A549 (cell line): Measurements from ENCODE around the gene SLC43A1. TPM values are rescaled to one million over a fixed set of nuclear protein-coding genes. Genes with fewer than 3 reads are reported as not detected.
A peak's percentile ranks its signal among the peaks of the same experiment; 100 is the strongest.

Experiments
- ATAC-seq, 2 experiments: fragments of 200-7000 bp in 1 of 2; fragments of >200 bp in 1 of 2; cut with Nextera tagmentation in 1 of 2; cut with Tn5 transposase in 1 of 2; 3 replicates each; pipeline versions ENCODE4 v1.8.0 to v1.9.1; 2018 to 2020; ENCODE audit warnings: mild to moderate bottlenecking in 1 of 2, moderate library complexity in 1 of 2
- CTCF ChIA-PET: fragments of 300-600 bp; sonication (Branson Sonifier 250); formaldehyde crosslinking; extraction: SDS; loops from one replicate; lab custom pipeline; 2021; ENCODE audit warnings: antibody characterized with exemption, inconsistent platforms; lab: Yijun Ruan, JAX
- POLR2A ChIA-PET: fragments of 350-600 bp; formaldehyde crosslinking; extraction: SDS; loops from one replicate; lab custom pipeline; 2021; ENCODE audit warnings: antibody characterized with exemption, inconsistent platforms; lab: Yijun Ruan, JAX
- DNase-seq, 2 experiments: peaks; one replicate each; pipeline versions ENCODE4 v3.0.0 to v3.0.0-alpha.2; 2011 to 2016; ENCODE audit warnings: low read depth in 1 of 2, low spot score in 1 of 2
- FAIRE-seq: peaks from 2 replicates; lab custom pipeline; 2011; peaks lifted over from hg19 to GRCh38; lab: Jason Lieb, UNC
- H3K27ac ChIP-seq, 2 experiments: fragments of >200 bp; sonication (Bioruptor Twin); formaldehyde crosslinking; 3 replicates each; pipeline ENCODE4 v1.5.1; 2016 to 2017
- H3K4me1 ChIP-seq: fragments of >200 bp; sonication (Bioruptor Twin); formaldehyde crosslinking; 3 replicates; pipeline ENCODE4 v1.6.1; 2016
- H3K4me2 ChIP-seq: fragments of >200 bp; sonication (Bioruptor Twin); formaldehyde crosslinking; 3 replicates; pipeline ENCODE4 v1.6.1; 2016
- H3K4me3 ChIP-seq: fragments of >200 bp; sonication (Bioruptor Twin); formaldehyde crosslinking; 3 replicates; pipeline ENCODE4 v1.5.1; 2016
- H3K9me3 ChIP-seq: fragments of >200 bp; sonication (Bioruptor Twin); formaldehyde crosslinking; 3 replicates; pipeline ENCODE4 v1.6.1; 2016
- BHLHE40 ChIP-seq: IDR thresholded peaks from 2 replicates; pipeline ENCODE4 v1.6.1; 2012; ENCODE audit warnings: low read depth, low read length, inconsistent platforms
- CEBPB ChIP-seq, 2 experiments: fragments of >200 bp in 1 of 2; sonication (Bioruptor Twin) in 1 of 2; formaldehyde crosslinking in 1 of 2; IDR thresholded peaks; 2 replicates each; pipeline ENCODE4 v1.6.1; 2012 to 2016
- CHD4 ChIP-seq: fragments of 200-600 bp; sonication (generic); IDR thresholded peaks from 2 replicates; pipeline ENCODE4 v1.6.1; 2016; ENCODE audit warnings: antibody characterized with exemption, mild to moderate bottlenecking, borderline replicate concordance
- CTCF ChIP-seq: fragments of >200 bp; sonication (Bioruptor Twin); formaldehyde crosslinking; IDR thresholded peaks from 3 replicates; pipeline ENCODE4 v1.5.1; 2016
- E2F6 ChIP-seq: IDR thresholded peaks from 2 replicates; pipeline ENCODE4 v1.6.1; 2012; ENCODE audit warnings: low read depth, borderline replicate concordance
- EHF ChIP-seq: fragments of 250-450 bp; sonication (Bioruptor Pico); IDR thresholded peaks from 2 replicates; pipeline ENCODE4 v1.5.0; 2020; ENCODE audit warnings: mild to moderate bottlenecking
- FOSL2 ChIP-seq, 2 experiments: fragments of 450-650 bp in 1 of 2; fragments of >200 bp in 1 of 2; sonication (Bioruptor Twin) in 1 of 2; formaldehyde crosslinking; IDR thresholded peaks; 2 replicates each; pipeline versions ENCODE4 v1.5.0 to v1.6.1; 2016 to 2020; ENCODE audit warnings: mild to moderate bottlenecking in 1 of 2, moderate library complexity in 1 of 2
- HDAC2 ChIP-seq: fragments of 200-600 bp; sonication (generic); IDR thresholded peaks from 2 replicates; pipeline ENCODE4 v1.6.1; 2016
- HES2 ChIP-seq: fragments of >200 bp; sonication (Bioruptor Twin); formaldehyde crosslinking; IDR thresholded peaks from 2 replicates; pipeline ENCODE4 v1.6.1; 2016
- HMGXB4 ChIP-seq: fragments of 250-450 bp; sonication (Bioruptor Pico); IDR thresholded peaks from 2 replicates; pipeline ENCODE4 v1.5.0; 2021; ENCODE audit warnings: mild to moderate bottlenecking, moderate library complexity, borderline replicate concordance
- HOXA7 ChIP-seq: fragments of 250-450 bp; sonication (Bioruptor Pico); IDR thresholded peaks from 2 replicates; pipeline ENCODE4 v1.5.0; 2020; ENCODE audit warnings: mild to moderate bottlenecking, moderate library complexity
- JUN ChIP-seq, 2 experiments: fragments of >200 bp; sonication (Bioruptor Twin); formaldehyde crosslinking; IDR thresholded peaks; 2 replicates in 1 of 2; 3 replicates in 1 of 2; pipeline ENCODE4 v1.6.1; 2016 to 2017
- KDM5A ChIP-seq: fragments of 200-600 bp; sonication (generic); IDR thresholded peaks from 2 replicates; pipeline ENCODE4 v1.6.1; 2016; ENCODE audit warnings: antibody characterized with exemption, mild to moderate bottlenecking
- MAX ChIP-seq: IDR thresholded peaks from 2 replicates; pipeline ENCODE4 v1.6.1; 2012
- MYC ChIP-seq: IDR thresholded peaks from 2 replicates; pipeline ENCODE4 v1.6.1; 2012; ENCODE audit warnings: mild to moderate bottlenecking, inconsistent platforms, low read length, improper control_type of control experiment, borderline replicate concordance
- NFE2L2 ChIP-seq: fragments of 150-350 bp; conservative IDR thresholded peaks from 2 replicates; pipeline ENCODE4 v1.6.1; 2014; ENCODE audit warnings: low read length
- NPAS2 ChIP-seq: fragments of 250-450 bp; sonication (Bioruptor Pico); IDR thresholded peaks from 2 replicates; pipeline ENCODE4 v1.8.0; 2022; ENCODE audit warnings: mild to moderate bottlenecking, moderate library complexity, borderline replicate concordance
- NR3C1 ChIP-seq: fragments of >200 bp; sonication (Bioruptor Twin); formaldehyde crosslinking; IDR thresholded peaks from 3 replicates; pipeline ENCODE4 v1.6.1; 2017
- PHF8 ChIP-seq: fragments of 200-600 bp; sonication (generic); IDR thresholded peaks from 2 replicates; pipeline ENCODE4 v1.6.1; 2016; ENCODE audit warnings: low read depth, mild to moderate bottlenecking, antibody characterized with exemption, moderate library complexity, borderline replicate concordance
- RARB ChIP-seq: fragments of 250-450 bp; sonication (Bioruptor Pico); IDR thresholded peaks from 2 replicates; pipeline ENCODE4 v1.8.0; 2021; ENCODE audit warnings: mild to moderate bottlenecking, moderate library complexity
- REST ChIP-seq: fragments of 200-600 bp; sonication (generic); IDR thresholded peaks from 2 replicates; pipeline ENCODE4 v1.6.1; 2016; ENCODE audit warnings: antibody characterized with exemption, mild to moderate bottlenecking, moderate library complexity
- RFX5 ChIP-seq: fragments of 450-650 bp; IDR thresholded peaks from 2 replicates; pipeline ENCODE4 v1.7.1; 2014; ENCODE audit warnings: antibody characterized with exemption, mild to moderate bottlenecking, moderate library complexity
- SREBF2 ChIP-seq: fragments of 450-650 bp; IDR thresholded peaks from 2 replicates; pipeline ENCODE4 v1.6.1; 2014; ENCODE audit warnings: mild to moderate bottlenecking, moderate library complexity
- TFCP2L1 ChIP-seq: fragments of 250-450 bp; sonication (Bioruptor Pico); IDR thresholded peaks from 2 replicates; pipeline ENCODE4 v1.5.0; 2021; ENCODE audit warnings: mild to moderate bottlenecking
- TP53 ChIP-seq: fragments of 250-450 bp; sonication (Bioruptor Pico); IDR thresholded peaks from 2 replicates; pipeline ENCODE4 v1.5.0; 2021; ENCODE audit warnings: mild to moderate bottlenecking, moderate library complexity
- ZC3H11A ChIP-seq: fragments of 450-650 bp; IDR thresholded peaks from 2 replicates; pipeline ENCODE4 v1.6.1; 2014; ENCODE audit warnings: antibody characterized with exemption, mild to moderate bottlenecking
- WGBS: methylation state at CpG from one replicate; pipeline ENCODE4 v1.1.6; 2017; ENCODE audit errors: missing lambda C conversion rate; 5-methylcytosine and 5-hydroxymethylcytosine counted together
- polyA plus RNA-seq, 4 experiments: library from polyadenylated mRNA; depleted of rRNA in 3 of 4; stranded (reverse); fragments of >200 nt; fragmentation: RNase III in 1 of 4; extraction: RNeasy Plus Mini Kit Qiagen cat#74134 plus additional on column Dnase treatment in 1 of 4; gene quantifications; 2 replicates in 3 of 4; 3 replicates in 1 of 4; pipeline ENCODE4 v1.2.3, GENCODE V29; 2011 to 2017

Gene SLC43A1
- polyA plus RNA-seq, 2 of the 4 experiments (the other 2 are of a cell fraction): 1.0 to 4.6 TPM

GRCh38 chr11:57462597-57462996 is 52.9 kb downstream of the SLC43A1 start:
- Histone ChIP-seq H3K4me1 (peaks cover 23% of the 10 kb centered on the region), H3K9me3 (no peaks in the 10 kb centered on the region), H3K4me2 (peak overlapping the region; percentile 90), H3K4me3 (peak overlapping the region; percentile 74; the same call in 2 of the 3 replicates), H3K27ac (peak overlapping the region in 1 of 2 experiments; percentile 89; a peak in 1 of 6 replicates)
- POLR2A ChIA-PET: no interaction called here
- DNase-seq (no peak), FAIRE-seq (no peak), ATAC-seq (no peak)
- whole genome bisulfite sequencing: 82% methylated on average over 3 of the region's 3 CpGs
- no peak for TF ChIP-seq PHF8
- TF ChIP-seq CEBPB (IDR thresholded peaks at IDR 0.05): no peak
- no peak for TF ChIP-seq REST
- TF ChIP-seq HOXA7 (CRISPR knock-in tag): no peak
- TF ChIP-seq RFX5: no peak
- TF ChIP-seq HES2: no peak
- TF ChIP-seq EHF (CRISPR knock-in tag): no peak
- no peak for TF ChIP-seq E2F6
- no peak for TF ChIP-seq ZC3H11A
- no peak for TF ChIP-seq TFCP2L1
- no peak for TF ChIP-seq NR3C1
- CTCF ChIA-PET: interaction anchor here (1.1 to 11.7 kb wide), 5 partner anchors 10 to 116 kb away, joined by 3 to 228 read pairs (median 5); partner anchors contain the start of gene TIMM10

GRCh38 chr11:57461841-57462489 is 53.5 kb downstream of the SLC43A1 start:
- Histone ChIP-seq H3K27ac (peak overlapping the region in 1 of 2 experiments; percentile 89; a peak in 5 of 6 replicates), H3K9me3 (no peaks in the 10 kb centered on the region), H3K4me3 (peak overlapping the region; percentile 74), H3K4me2 (peak overlapping the region; percentile 90), H3K4me1 (peaks cover 27% of the 10 kb centered on the region)
- CTCF ChIA-PET: interaction anchor here (1.1 to 11.7 kb wide), 5 partner anchors 11 to 115 kb away, joined by 3 to 228 read pairs (median 5); partner anchors contain the start of gene TIMM10
- TF ChIP-seq MAX: no peak
- TF ChIP-seq KDM5A: no peak
- no peak for TF ChIP-seq SREBF2
- no peak for TF ChIP-seq TP53 (CRISPR knock-in tag)
- no peak for TF ChIP-seq HES2
- TF ChIP-seq MYC: no peak
- TF ChIP-seq HMGXB4 (CRISPR knock-in tag): no peak
- no peak for TF ChIP-seq EHF (CRISPR knock-in tag)
- no peak for TF ChIP-seq NFE2L2
- no peak for TF ChIP-seq BHLHE40
- TF ChIP-seq CTCF: no peak
- TF ChIP-seq CHD4: no peak
- TF ChIP-seq NPAS2: no peak
- no peak for TF ChIP-seq HDAC2
- TF ChIP-seq E2F6: no peak
- TF ChIP-seq NR3C1: no peak
- TF ChIP-seq JUN (IDR thresholded peaks at IDR 0.05): no peak
- TF ChIP-seq RARB (CRISPR knock-in tag): no peak
- no peak for TF ChIP-seq FOSL2 (IDR thresholded peaks at IDR 0.05)
- no peak for TF ChIP-seq FOSL2 (CRISPR knock-in tag; IDR thresholded peaks at IDR 0.05)
- no peak for TF ChIP-seq RFX5
- no peak for DNase-seq
- FAIRE-seq: no peak
- POLR2A ChIA-PET: no interaction called here
- WGBS: 86% methylated on average over 16 of the region's 16 CpGs
- no peak for ATAC-seq
